SIG-M5 (cell line): ENCODE data around the gene MRTFB.

Source experiments
- DNase-seq: peaks from one replicate; lab custom pipeline; 2025; lab: John Stamatoyannopoulos, UW

MRTFB gene

DNA sequence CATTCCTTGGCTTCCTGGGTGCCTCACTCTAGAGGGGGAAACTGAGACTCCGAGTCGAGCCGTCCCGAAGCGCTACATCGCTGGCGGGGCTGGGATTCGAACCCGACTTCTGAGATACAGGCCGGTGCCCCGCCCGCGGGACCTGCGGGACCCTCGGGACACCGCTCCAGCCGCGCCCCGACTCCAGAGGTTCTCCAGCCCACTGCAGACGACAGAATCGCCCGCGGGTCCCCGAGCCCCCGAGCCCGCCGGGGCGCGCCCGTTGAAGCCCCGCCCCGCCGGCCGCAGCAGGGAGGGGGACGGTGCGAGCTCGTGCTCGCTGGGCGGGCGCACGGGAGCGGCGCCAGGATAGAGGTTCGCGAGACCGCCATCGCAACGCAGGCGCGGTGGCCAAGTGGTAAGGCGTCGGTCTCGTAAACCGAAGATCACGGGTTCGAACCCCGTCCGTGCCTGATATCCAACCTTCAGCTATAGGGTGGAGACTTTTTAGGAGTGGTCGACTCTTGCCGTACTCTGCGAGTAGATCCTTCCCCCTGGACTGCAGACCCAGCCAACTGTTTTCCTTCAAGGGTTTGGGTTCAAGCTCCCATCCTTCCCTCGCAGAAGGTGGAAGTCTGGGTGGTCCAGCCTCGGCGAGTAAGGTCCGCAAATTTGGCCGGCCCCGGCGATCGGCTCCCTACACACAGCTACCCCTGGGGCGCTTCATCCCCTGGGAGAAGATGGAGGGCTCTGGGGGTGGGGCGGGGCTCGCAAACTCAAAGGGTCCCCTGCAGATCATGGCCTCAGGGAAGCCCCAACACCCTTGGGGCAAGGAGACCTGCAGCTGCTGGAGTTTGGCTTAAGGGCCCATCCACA is 214.6 kb downstream of the MRTFB start:
- DNase-seq = peak; percentile 21

DNA sequence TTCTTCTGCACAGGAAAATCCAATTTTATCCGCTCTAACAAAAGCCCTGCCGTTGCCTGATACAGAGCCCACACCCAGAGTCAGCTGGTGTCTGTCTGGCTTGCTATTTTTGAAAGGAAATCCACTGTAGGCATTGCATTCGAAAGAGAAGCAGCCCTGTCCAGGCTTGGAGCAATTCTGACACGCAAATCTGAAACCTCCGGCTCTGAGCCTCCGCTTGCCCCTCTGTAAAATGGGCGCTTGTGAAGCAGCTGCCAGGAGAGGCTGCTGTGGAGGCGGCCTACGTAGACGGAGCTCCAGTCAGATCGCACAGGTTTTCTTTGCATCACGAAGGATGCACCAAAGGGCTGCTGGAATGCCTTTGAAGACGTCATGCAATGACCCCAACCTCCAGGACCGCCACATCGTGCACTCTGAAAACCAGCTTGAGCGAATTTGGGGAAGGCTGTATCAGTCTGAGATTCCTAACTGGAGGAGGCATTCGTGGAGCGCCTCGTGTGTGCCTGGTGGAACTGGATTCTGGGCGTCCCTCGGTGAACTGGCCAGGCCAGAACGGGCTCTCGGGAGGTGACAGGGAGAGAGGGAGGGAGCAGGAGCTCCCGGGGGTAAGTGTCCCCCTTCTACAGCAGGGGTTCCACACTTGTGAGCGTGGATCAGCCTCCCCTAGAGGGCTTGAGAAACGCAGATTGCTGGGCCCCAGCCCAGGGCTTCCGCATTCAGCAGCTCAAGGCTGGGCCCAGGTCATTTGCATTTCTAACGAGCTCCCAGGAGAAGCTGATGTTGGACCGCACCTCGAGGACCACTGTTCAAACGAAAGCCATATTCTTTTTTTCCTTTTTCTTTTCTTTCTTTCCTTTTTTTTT is 215.5 kb downstream of the MRTFB start:
- no peak for DNase-seq

DNA sequence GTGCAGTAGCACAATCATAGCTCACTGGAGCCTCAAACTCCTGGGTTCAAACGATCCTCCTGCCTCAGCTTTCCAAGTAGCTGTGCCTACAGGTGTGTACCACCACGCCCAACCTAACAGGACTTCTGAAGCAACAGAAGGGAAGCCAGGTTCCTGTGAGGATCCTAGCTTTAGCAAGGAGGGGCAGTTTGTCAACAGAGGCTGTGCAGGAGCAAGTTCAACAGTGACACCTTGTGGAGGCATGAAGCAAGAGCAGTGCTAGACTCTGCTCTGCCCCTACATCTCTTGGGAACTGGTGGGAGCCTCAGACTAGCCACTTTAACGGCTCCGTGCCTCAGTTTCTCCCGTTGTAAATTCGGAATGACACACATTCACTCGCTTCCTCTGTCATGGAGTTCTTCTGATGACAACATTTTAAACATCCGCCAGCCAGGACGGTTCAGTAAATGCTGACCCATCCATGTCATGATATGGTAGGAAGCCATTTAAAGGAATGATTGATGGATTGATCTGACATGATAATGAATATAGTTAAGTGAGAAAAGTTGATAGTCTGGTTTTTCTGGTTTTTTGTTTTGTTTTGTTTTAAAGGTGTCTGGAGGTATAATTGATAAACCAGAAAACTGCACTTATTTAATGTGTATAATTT is 218.7 kb downstream of the MRTFB start:
- DNase-seq = no peak

DNA sequence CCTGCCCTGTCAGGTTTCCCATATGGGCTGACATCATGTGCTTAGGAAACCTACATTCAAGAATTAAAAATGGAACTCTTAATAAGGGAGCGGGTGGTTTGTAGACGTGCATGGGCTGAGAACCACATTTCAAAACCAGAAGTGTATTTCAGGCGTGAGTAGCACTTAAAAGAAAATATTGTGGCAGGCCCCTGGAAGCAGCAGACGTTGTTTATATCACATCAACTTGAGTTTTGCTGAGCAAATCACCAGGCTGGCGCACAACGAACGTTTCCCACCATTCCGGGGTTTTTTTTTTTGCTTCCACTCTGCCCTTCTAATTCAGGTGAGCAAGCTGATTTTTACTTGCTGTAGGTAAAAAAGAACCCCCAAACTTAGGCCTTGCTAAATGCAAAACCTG is 220.2 kb downstream of the MRTFB start:
- DNase-seq = no peak

DNA sequence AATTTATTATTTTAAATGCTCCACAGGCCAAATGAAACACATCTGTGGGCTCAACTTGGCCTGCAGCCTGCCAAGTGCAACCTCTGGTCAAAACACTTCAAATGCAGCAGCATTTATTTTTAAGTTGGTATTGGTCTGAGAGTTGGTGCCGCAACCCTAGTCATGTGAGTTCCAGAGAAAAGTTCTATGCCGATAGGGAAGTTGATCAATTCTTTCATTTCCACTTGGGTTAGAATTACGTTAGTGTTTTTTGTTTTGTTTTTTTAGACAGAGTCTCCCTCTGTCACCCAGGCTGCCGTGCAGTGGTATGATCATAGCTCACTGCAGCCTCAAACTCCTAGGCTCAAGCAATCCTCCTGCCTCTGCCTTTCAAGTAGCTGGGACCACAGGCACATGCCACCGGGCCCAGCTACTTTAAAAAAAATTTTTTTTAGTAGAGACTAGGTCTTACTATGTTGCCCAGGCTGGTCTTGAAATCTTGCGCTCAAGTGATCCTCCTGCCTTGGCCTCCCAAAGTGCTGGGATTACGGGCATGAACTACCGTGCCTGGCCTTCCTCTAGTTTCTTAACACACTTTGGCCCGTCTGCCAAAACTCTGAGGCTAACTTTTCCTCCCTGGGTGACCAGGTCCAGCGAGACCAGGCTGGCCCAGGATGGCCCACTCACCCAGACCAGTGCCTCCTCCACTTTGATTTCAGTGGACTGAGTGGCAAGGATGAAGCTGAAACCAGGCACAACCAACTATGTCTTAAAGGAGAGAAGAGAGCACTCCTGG is 221.1 kb downstream of the MRTFB start:
- no peak for DNase-seq

DNA sequence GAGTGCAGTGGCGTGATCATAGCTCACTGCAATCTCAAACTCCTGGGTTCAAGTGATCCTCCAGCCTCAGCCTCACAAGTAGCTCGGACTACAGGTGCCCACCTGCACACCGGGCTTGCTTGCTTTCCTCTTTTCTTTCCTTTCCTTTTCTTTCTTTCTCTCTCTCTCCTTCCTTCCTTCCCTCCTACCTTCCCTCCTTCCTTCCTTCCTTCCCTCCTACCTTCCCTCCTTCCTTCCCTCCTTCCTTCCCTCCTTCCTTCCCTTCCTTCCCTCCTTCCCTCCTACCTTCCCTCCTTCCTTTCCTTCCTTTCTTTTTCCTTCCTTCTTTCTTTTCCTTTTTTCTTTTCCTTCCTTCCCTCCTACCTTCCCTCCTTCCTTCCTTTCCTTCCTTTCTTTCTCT is 225.5 kb downstream of the MRTFB start:
- DNase-seq = no peak

DNA sequence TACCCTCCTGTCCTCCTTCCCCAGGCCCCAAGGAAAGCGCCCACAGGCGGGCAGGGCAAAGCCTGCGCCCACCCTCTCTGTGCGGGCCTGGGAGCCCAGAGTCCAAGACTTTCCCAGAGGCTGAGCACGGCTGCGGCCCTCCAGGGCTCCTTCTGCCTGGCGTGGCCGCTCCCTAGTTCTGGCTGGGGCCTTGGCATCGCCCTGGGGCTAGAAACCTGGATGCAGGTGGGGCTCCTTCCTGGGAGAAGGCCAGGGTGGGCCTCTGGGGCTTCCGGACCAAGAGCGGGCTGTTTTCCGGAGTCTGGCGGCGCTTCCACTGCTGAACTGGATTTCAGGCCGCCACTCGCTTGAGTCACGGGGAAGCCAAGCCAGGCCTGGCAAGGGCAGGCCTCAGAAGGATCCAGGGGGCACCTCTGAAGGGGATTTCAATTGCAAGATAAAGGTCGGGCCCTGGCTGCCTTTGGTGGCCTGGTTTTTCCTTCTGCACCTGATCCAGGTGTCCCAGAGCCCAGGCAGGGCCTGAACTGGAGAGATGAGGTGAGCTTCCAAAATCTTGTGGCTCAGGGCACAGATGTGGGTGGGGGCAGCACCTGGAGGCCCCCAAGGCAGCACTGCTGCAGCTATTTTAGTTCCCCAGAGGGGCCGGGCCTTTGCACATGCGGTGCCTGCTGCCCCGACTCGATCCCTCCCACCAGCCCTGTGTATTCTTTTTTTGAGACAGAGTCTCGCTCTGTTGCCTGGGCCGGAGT is 227.4 kb downstream of the MRTFB start:
- DNase-seq = no peak

DNA sequence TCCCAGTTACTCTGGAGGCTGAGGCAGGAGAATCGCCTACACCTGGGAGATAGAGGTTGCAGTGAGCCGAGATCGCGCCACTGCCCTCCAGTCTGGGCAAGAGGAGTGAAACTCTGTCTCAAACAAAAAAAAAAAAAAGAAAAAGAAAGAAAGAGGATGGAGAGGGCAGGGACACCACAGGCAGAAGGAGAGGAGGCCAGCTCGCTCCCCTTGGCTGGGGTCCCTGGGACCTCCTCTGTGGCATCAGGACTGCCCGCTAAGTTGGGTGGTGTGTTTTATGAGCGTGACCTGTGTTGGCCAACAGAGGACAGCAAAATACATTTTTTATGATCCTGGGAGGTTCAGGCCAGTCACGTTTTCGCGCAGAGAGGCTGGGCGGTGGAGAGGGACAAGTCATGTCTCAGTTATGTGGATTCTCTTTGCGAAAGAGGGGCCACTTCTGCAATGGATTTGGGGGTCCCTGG is 229.6 kb downstream of the MRTFB start:
- DNase-seq = no peak

DNA sequence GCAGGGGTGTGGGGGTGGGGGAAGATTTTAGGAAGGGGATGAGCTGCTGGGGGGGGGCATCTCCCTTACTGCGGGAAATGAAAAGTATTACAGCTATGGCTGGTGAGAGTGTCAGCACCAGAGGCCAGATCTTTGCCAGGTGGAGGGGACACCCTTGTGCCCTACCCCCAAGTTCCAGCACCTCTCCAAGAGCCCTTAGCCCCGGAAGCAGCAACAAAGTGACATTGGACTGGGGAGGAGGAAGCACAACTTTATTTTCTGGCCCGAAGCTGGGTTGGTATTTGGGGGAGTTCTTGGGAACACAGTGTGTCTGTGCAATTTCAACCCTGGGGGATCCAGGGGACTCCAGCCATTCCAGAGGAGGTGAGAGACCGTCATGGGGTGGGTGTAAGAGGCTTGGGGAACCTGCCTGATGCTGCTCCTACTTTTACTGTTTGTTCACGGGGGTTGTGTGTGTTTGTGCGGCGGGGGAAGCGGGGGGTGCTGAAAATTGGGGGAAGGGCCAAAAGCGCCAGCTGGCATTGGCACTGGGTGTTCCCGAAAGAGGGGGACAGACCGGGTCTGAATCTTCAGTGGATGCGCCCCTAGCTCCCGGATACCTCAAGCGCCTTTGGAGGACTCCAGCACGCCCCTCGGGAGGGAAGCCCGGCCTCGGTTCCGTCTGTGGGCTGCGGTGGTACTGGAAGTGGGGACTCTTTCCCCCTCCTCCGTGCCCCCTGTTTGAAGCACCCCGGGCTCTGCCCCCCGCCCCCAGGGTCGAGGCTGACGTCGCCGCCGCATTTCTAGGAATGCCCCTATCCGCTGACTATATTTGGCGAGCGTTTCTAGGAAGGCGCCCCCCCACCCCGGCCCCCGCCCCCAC is 230.3 kb downstream of the MRTFB start:
- no peak for DNase-seq

DNA sequence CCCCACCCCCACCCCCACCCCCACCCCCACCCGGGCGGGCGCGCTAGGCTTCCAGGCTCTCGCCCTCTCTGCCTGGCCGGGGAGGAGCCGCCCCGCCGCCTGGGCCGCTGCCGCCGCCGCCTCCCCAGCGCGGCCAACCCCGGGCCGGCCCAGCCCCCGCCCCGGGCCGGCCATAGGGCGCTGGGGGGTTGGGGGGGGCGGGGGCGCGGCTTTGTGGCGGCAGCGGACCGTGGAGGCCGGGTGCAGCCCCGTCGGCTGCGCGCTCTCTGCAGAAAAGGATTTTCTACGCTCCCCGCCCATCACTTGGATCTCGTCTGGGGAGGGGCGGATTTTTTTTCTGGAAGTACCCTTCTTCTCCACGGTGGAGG is 230.9 kb downstream of the MRTFB start:
- no peak for DNase-seq

DNA sequence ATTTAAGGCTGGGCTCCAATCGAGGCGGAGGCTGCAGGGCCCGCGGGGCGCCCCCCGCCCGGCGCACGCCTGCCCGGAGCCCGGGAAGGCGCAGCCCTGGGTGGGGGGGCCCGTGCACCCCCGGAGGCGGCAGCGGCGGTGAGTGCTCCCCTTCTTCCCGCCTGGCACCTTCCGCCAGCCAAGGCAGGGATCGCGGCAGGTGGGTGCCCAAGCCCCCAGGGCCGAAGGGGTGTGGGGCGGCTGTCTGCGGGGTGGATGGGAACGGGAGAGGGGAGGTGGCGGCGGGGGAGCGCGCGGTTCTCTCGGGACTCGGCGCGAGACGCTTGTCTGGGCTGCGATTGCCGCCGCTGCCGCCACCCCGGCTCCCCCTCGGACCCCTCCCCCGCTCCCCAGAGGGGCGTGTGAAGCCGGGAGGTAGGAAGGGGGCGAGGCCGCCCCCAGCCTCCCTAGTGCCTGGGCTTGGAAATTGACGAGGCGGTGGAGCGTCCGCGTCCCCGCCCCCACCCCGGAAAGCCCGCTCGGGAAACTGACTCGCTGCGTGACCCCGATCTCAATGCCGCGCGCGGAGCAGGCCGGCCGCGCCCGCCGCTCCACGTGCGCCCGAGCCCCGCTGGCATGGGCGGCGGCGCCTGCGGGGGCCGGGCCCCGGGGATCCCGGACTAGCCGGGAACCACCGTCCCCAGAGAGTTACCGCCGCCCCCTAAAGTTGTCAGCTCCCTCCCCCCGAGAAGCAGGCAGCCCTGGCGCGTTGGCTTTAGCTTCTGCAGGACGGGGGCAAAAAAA is 231.5 kb downstream of the MRTFB start:
- DNase-seq = no peak

DNA sequence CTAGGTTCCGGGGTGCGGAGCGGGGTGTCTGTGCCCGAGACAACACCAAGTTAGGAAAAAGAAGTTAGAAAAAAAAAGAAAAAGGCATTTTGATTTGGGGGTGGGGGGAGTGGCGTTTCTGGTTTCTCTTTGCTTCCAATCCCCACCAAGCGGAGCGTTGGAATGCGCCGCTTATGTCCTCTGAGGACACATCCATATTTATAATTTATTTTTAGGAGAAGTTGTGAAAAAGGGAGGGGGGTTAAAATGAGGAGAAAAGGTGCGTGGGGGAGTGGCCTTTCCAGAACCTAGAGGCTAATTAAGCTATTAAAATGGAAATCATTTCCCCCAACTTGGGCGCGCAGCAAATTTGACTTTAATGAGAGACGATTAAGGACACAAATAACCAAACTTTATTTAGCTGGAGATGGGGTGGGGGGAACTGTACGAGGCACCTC is 232.1 kb downstream of the MRTFB start:
- no peak for DNase-seq

DNA sequence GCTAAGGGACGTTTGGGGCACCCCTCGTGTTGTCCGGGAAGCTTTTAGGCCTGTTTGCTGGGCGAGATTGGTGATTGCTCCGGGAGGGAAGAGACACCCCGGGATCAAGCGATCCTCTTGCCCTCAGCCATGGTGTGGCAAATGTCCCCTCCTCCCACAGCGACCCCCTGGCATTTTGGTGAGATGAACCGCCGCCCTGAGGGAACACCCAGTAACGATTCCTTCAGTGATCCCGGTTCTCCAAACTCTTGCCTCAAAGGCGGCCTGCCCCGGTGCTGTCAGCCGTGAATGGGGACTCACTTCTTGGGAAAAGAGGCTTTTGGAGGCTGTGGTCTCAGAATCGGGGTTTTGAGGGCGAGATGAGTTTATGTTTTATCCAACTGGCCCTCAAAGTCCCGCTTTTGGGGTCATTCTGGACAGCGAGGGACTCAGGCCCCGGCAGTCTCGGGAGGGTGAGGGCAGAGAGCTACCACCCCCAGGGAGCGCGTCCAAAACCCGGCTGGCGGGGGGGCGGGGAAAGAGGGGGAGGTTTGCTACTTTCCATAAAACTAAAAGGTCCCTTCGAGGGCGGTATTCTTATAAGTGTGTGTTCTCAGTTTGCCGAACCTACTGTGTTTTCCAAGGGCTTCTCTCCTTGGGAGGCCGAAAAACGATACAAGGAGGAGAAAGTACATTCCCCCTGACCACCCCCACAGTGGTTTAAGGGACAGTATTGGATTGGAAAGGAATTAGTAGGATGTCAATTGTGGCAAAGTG is 232.7 kb downstream of the MRTFB start:
- DNase-seq = no peak

DNA sequence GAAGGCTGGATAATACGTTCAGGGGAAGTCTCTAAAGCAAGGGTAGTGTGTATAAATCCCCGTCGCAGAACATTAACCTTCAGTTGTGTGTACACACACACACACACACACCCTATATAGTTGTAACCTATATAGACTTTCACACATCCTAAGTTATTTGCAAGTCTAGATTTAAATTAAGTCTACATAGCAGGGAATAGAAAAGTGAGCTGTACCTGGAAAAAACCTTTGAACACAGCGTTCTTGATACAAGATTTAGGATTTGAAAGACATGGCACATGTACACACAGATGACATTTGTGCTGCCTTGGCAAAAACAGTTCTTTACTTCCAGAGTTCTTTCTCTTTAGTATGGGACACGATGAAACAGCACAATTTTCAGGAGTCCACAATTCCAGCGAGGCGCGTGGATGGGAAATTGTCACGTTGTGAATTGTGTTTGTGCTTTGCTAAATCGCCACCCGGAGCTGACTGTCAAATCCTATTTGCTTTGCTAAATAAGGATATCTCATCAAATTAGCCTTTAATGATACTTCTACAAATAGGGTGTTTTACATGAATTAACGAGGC is 233.9 kb downstream of the MRTFB start:
- no peak for DNase-seq

DNA sequence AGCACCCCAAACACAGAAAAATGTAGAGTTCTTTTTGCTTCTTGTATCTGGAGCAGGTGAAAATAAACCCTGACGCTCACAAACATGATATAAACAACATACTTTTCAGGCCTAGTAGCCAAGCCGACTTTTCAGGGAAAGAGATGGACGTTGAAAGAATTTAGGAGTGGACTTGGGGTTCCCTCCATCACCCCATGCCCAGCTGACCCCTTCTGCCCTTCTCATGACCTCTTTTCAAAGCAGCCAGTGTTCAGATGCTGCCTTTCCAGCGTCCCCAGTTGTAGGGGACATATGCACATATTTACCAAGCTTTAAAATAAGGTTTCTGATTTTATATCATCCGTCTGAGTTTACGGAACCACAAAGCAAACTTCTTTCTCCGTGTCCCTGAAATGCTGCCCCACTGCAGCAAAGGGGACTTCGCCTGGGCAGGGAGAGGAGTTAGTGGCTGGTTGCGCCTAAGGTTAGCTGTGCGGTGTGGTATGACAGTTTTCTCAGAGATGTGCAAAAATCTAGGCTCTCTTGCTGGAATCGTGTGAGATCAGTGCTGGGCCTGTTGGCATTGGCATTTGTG is 235.5 kb downstream of the MRTFB start:
- DNase-seq = no peak

DNA sequence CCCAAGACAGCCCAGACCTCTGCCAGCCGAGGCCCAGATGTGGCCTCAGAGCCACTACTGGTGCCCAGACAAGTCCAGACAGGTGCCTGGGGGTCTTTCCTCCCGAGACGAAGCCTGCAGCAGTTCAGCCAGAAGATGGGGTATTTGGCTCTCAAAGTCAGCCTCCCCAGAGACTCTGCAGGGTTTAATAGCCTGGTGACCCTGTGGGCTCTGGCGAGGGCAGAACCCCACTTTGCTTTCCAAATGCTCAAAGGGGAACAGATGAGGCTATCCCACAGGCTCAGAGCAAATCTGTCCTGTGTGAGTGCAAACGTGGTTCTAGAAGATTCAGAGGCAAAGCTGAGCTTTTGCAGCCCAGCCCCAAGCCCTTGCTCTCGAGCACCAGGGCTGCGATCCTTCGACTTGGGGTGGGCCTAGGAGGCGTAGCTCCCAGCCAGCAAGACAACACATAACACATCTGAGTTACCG is 236.0 kb downstream of the MRTFB start:
- no peak for DNase-seq

DNA sequence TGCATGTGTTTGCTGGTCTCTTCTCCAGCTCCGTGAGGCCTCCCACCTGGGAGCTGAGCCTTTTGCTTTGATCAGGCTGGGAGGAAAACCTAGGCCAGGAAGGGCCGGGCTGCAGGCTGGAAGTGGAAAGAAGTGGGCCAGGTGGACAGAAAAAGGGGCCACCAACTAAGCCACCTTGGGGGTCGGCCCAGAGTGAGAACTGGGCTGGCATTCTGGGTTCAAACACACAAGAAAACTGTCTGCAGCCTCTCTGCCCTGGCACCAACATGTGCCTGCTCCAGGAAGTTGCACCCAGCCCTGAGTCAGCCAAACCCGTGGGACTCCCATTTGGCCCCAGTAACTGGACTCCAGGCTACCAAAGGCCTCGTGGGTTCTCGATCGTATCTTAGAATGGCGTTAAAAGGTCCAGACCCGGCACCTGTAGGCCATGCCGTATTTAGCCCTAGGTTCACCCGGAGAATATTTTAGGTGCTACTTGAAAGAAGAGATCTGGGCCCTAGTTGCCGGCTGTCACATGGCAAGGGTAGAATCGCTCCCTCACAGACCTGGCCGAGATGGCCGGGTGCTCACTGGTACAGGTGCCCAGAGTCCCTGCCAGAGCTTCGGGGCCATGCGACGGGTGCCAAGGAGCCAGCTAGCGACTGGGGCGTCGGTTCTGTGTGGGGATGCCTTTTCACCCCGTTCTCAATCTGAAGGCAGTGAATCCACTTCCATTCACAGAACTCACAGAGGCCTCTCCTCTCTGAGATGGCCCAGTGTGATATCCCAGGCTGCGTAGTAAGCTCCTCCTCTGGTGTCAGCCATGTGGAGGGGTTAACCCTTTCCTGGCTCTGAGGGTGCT is 236.6 kb downstream of the MRTFB start:
- DNase-seq = no peak
